H1 (cell line): Measurements from ENCODE around the gene LLGL2. TPM values are rescaled to one million over a fixed set of nuclear protein-coding genes. Genes with fewer than 3 reads are reported as not detected.
A peak's percentile ranks its signal among the peaks of the same experiment; 100 is the strongest.

Experiments used
- CTCF ChIA-PET: fragments of 300-600 bp; sonication (Branson Sonifier 250); formaldehyde crosslinking; loops from one replicate; lab custom pipeline; 2021; ENCODE audit not compliant: partially characterized antibody; lab: Charles Lee
- POLR2A ChIA-PET: fragments of 300-600 bp; sonication (Branson Sonifier 250); formaldehyde crosslinking; loops from one replicate; lab custom pipeline; 2021; ENCODE audit warnings: inconsistent platforms; ENCODE audit not compliant: partially characterized antibody; lab: Charles Lee
- DNase-seq, 2 experiments: peaks; one replicate each; pipeline versions ENCODE4 v3.0.0 to v3.0.0-alpha.2; 2010 to 2022; ENCODE audit warnings: low spot score in 2 of 2, low read depth in 1 of 2, mixed read lengths in 1 of 2
- FAIRE-seq: peaks from 2 replicates; lab custom pipeline; 2011; peaks lifted over from hg19 to GRCh38; lab: Jason Lieb, UNC
- H2AFZ ChIP-seq: 2 replicates; pipeline ENCODE4 v1.8.1; 2012; ENCODE audit warnings: low read length, inconsistent platforms
- H2AK5ac ChIP-seq: 2 replicates; pipeline ENCODE4 v1.6.1; 2013; ENCODE audit warnings: low read depth, low read length
- H2BK120ac ChIP-seq: replicated peaks from 2 replicates; pipeline ENCODE3; 2013; ENCODE audit warnings: low read depth, low read length, inconsistent platforms
- H2BK12ac ChIP-seq: 2 replicates; pipeline ENCODE4 v1.6.1; 2013; ENCODE audit warnings: low read depth, low read length
- H2BK15ac ChIP-seq: 2 replicates; pipeline ENCODE4 v1.6.1; 2013; ENCODE audit warnings: low read length
- H2BK20ac ChIP-seq: 2 replicates; pipeline ENCODE4 v1.6.1; 2013; ENCODE audit warnings: low read length
- H2BK5ac ChIP-seq: 2 replicates; pipeline ENCODE4 v1.6.1; 2013; ENCODE audit warnings: low read depth, low read length
- H3K14ac ChIP-seq: 2 replicates; pipeline ENCODE4 v1.6.1; 2013; ENCODE audit warnings: inconsistent platforms; ENCODE audit not compliant: insufficient read length
- H3K18ac ChIP-seq: 2 replicates; pipeline ENCODE4 v1.6.1; 2013; ENCODE audit warnings: low read length; ENCODE audit errors: extremely low read depth
- H3K23ac ChIP-seq: 2 replicates; pipeline ENCODE4 v1.6.1; 2013; ENCODE audit warnings: inconsistent platforms; ENCODE audit not compliant: insufficient read length
- H3K23me2 ChIP-seq: 2 replicates; pipeline ENCODE4 v1.6.1; 2013; ENCODE audit warnings: low read depth, low read length
- H3K27ac ChIP-seq: 2 replicates; pipeline ENCODE4 v1.6.1; 2011; ENCODE audit warnings: low read depth, low read length, inconsistent platforms
- H3K27me3 ChIP-seq, 4 experiments: replicated peaks in 1 of 4; 1 replicate in 1 of 4; 2 replicates in 3 of 4; pipeline versions ENCODE4 v1.6.1 to v1.8.1; 2011 to 2013; ENCODE audit warnings: low read length in 3 of 4, mild to moderate bottlenecking in 3 of 4, inconsistent platforms in 2 of 4, mixed read lengths in 2 of 4, moderate library complexity in 1 of 4; ENCODE audit not compliant: control insufficient read depth in 3 of 4, insufficient read depth in 3 of 4; ENCODE audit errors: extremely low read depth in 1 of 4
- H3K36me3 ChIP-seq, 4 experiments: 2 replicates each; pipeline versions ENCODE4 v1.6.1 to v1.8.1; 2011 to 2013; ENCODE audit warnings: mild to moderate bottlenecking in 4 of 4, low read length in 3 of 4, moderate library complexity in 2 of 4, control low read depth in 1 of 4, inconsistent platforms in 1 of 4; ENCODE audit not compliant: insufficient read depth in 4 of 4, control insufficient read depth in 2 of 4
- H3K4ac ChIP-seq: replicated peaks from 2 replicates; pipeline ENCODE3; 2013; ENCODE audit warnings: low read length, low read depth, mixed read lengths, inconsistent platforms; ENCODE audit not compliant: insufficient read length
- H3K4me1 ChIP-seq, 4 experiments: replicated peaks in 1 of 4; 1 replicate in 1 of 4; 2 replicates in 3 of 4; pipeline versions ENCODE4 v1.6.1 to v1.8.1; 2011 to 2013; ENCODE audit warnings: low read length in 3 of 4, inconsistent platforms in 2 of 4, mixed read lengths in 1 of 4; ENCODE audit not compliant: insufficient read depth in 4 of 4, control insufficient read depth in 3 of 4
- H3K4me2 ChIP-seq, 2 experiments: 2 replicates each; pipeline versions ENCODE4 v1.6.1 to v1.8.1; 2011 to 2013; ENCODE audit warnings: low read depth in 2 of 2, low read length in 2 of 2, control low read depth in 1 of 2, inconsistent platforms in 1 of 2, mild to moderate bottlenecking in 1 of 2; ENCODE audit not compliant: insufficient read depth in 1 of 2
- H3K4me3 ChIP-seq, 4 experiments: fragments of 200-600, 300-600 bp in 1 of 4; sonication (generic), shearing (Covaris generic), sonication (Bioruptor Twin) in 1 of 4; 2 replicates each; pipeline versions ENCODE4 v1.5.1 to v1.8.1; 2011 to 2016; ENCODE audit warnings: low read length in 4 of 4, low read depth in 3 of 4, control low read depth in 2 of 4, inconsistent platforms in 2 of 4, mild to moderate bottlenecking in 2 of 4, mixed read lengths in 1 of 4, moderate library complexity in 1 of 4; ENCODE audit not compliant: insufficient read depth in 2 of 4; ENCODE audit errors: extremely low read depth in 1 of 4
- H3K56ac ChIP-seq: replicated peaks from 2 replicates; pipeline ENCODE3; 2013; ENCODE audit warnings: low read depth, mild to moderate bottlenecking, mixed read lengths, low read length, inconsistent platforms; ENCODE audit not compliant: insufficient read length
- H3K79me1 ChIP-seq: 2 replicates; pipeline ENCODE4 v1.6.1; 2013; ENCODE audit warnings: low read depth, low read length, control low read depth
- H3K79me2 ChIP-seq, 2 experiments: 2 replicates each; pipeline versions ENCODE4 v1.6.1 to v1.8.1; 2012 to 2013; ENCODE audit warnings: low read length in 2 of 2, mild to moderate bottlenecking in 2 of 2, inconsistent platforms in 1 of 2; ENCODE audit not compliant: insufficient read depth in 2 of 2, control insufficient read depth in 1 of 2
- H3K9ac ChIP-seq, 4 experiments: replicated peaks in 1 of 4; 1 replicate in 1 of 4; 2 replicates in 3 of 4; pipeline versions ENCODE4 v1.6.1 to v1.8.1; 2011 to 2013; ENCODE audit warnings: low read depth in 3 of 4, low read length in 3 of 4, control low read depth in 2 of 4, mild to moderate bottlenecking in 2 of 4, moderate library complexity in 2 of 4, inconsistent platforms in 1 of 4; ENCODE audit errors: extremely low read depth in 1 of 4
- H3K9me3 ChIP-seq, 2 experiments: 2 replicates each; pipeline versions ENCODE4 v1.6.1 to v1.8.1; 2012 to 2013; ENCODE audit warnings: mild to moderate bottlenecking in 2 of 2, moderate library complexity in 2 of 2, control low read depth in 1 of 2, inconsistent platforms in 1 of 2, low read depth in 1 of 2, low read length in 1 of 2, mixed read lengths in 1 of 2; ENCODE audit not compliant: insufficient read depth in 2 of 2
- H4K20me1 ChIP-seq, 2 experiments: replicated peaks in 1 of 2; 2 replicates each; pipeline versions ENCODE3 to v1.8.1; 2011 to 2013; ENCODE audit warnings: inconsistent platforms in 2 of 2, low read length in 2 of 2, mild to moderate bottlenecking in 1 of 2; ENCODE audit not compliant: insufficient read depth in 2 of 2, control insufficient read depth in 1 of 2
- H4K5ac ChIP-seq: 2 replicates; pipeline ENCODE4 v1.6.1; 2013; ENCODE audit warnings: low read length, low read depth, mixed read lengths, inconsistent platforms; ENCODE audit not compliant: insufficient read length
- H4K8ac ChIP-seq: 2 replicates; pipeline ENCODE4 v1.8.0; 2013; ENCODE audit warnings: mild to moderate bottlenecking, moderate library complexity, low read length, inconsistent platforms; ENCODE audit not compliant: insufficient read depth; ENCODE audit errors: extremely low read depth
- H4K91ac ChIP-seq: replicated peaks from 2 replicates; pipeline ENCODE3; 2013; ENCODE audit warnings: low read length, mixed read lengths, inconsistent platforms; ENCODE audit not compliant: insufficient read length
- BACH1 ChIP-seq: IDR thresholded peaks from 2 replicates; pipeline ENCODE4 v1.6.1; 2012; ENCODE audit warnings: low read length, improper control_type of control experiment
- CEBPB ChIP-seq: IDR thresholded peaks from 2 replicates; pipeline ENCODE4 v1.6.1; 2012; ENCODE audit warnings: low read depth, low read length
- CREB1 ChIP-seq: IDR thresholded peaks from 2 replicates; pipeline ENCODE4 v1.6.1; 2012; ENCODE audit warnings: inconsistent platforms
- CTCF ChIP-seq, 3 experiments: IDR thresholded peaks; 1 replicate in 2 of 3; 2 replicates in 1 of 3; pipeline versions ENCODE4 v1.5.1 to v1.6.1; 2011; ENCODE audit warnings: low read length in 3 of 3, mild to moderate bottlenecking in 3 of 3, inconsistent platforms in 2 of 3, low read depth in 1 of 3, moderate library complexity in 1 of 3; ENCODE audit not compliant: insufficient read depth in 1 of 3; ENCODE audit errors: control extremely low read depth in 1 of 3
- EZH2 ChIP-seq: fragments of 200-600 bp; sonication (generic); IDR thresholded peaks from 2 replicates; pipeline ENCODE4 v1.7.1; 2012; ENCODE audit warnings: low read depth, mild to moderate bottlenecking, moderate library complexity, low read length, inconsistent platforms; ENCODE audit not compliant: severe bottlenecking
- HDAC6 ChIP-seq: IDR thresholded peaks from one replicate; pipeline ENCODE4 v1.7.1; 2012; ENCODE audit warnings: low read depth, mild to moderate bottlenecking, inconsistent platforms, low read length, moderate library complexity
- KDM4A ChIP-seq: IDR thresholded peaks from one replicate; pipeline ENCODE4 v1.7.1; 2012; ENCODE audit warnings: low read depth, mild to moderate bottlenecking, moderate library complexity, low read length, inconsistent platforms; ENCODE audit not compliant: severe bottlenecking
- POLR2A ChIP-seq, 2 experiments: IDR thresholded peaks; 1 replicate in 1 of 2; 2 replicates in 1 of 2; pipeline ENCODE4 v1.6.1; 2011; ENCODE audit warnings: low read depth in 2 of 2, low read length in 2 of 2, mild to moderate bottlenecking in 2 of 2; ENCODE audit errors: control extremely low read depth in 1 of 2
- WGBS, 2 experiments: shearing (Covaris generic) in 1 of 2; methylation state at CpG; one replicate each; pipeline versions ENCODE4 v1.1.6 to v1.1.7; 2013 to 2015; ENCODE audit warnings: low lambda C conversion rate in 2 of 2, mixed read lengths in 2 of 2, inconsistent platforms in 1 of 2, low coverage in 1 of 2, missing lambda C conversion rate in 1 of 2; ENCODE audit not compliant: insufficient replicate concordance in 2 of 2, insufficient coverage in 1 of 2, insufficient read length in 1 of 2; ENCODE audit errors: extremely low coverage in 1 of 2, missing lambda C conversion rate in 1 of 2; 5-methylcytosine and 5-hydroxymethylcytosine counted together
- polyA plus RNA-seq, 7 experiments: library from polyadenylated mRNA; depleted of rRNA in 3 of 7; stranded (reverse) in 5 of 7; unstranded in 2 of 7; fragments of >200 nt in 5 of 7; fragments of 200-250 nt in 2 of 7; gene quantifications; 1 replicate in 5 of 7; 2 replicates in 1 of 7; 4 replicates in 1 of 7; pipeline versions ENCODE4 v1.2.1 to v1.2.3, GENCODE V29; 2011 to 2013; ENCODE audit warnings: missing spikeins in 2 of 7, mixed read lengths in 2 of 7
- total RNA-seq: library from RNA; stranded (reverse); fragmentation: NEBNext Ultra II Directional; extraction: Animal tissue kit (Norgen Biotek cat#: 25700); gene quantifications from 2 replicates; pipeline ENCODE4 v1.2.1, GENCODE V29; 2021

Gene LLGL2
- total and polyA plus RNA-seq, 2 of the 8 experiments (the other 6 are each of a cell fraction or from before 2014, with no cell fraction given) = 64.5 to 77.1 TPM

GRCh38 chr17:75587675-75588595 is 62.4 kb downstream of the LLGL2 start, which contains the start of gene MYO15B:
MYO15B (plus strand) TSS chr17:75587800; CDS start chr17:75588058, 258 bp downstream.
- peak within 1 kb of the TSS; percentile 86 for H4K5ac ChIP-seq
- peak in 1 of 2 experiments; percentile 87 for DNase-seq
- TF ChIP-seq BACH1 (no peak), CREB1 (0 out of 2 replicates have a peak, but pooled peaks have one; percentile 30), HDAC6 (no peak), CTCF (IDR thresholded peaks at IDR 0.05; ENCODE audit: control extremely low read depth in 1 of 3, insufficient read depth in 1 of 3, low read depth in 1 of 3, low read length in 3 of 3) (peak; percentile 52 to 72 (median 53)), CEBPB (no peak), EZH2 (peak; percentile 41), KDM4A (peak; percentile 82), POLR2A (IDR thresholded peaks at IDR 0.05; ENCODE audit: control extremely low read depth in 1 of 2, low read depth in 2 of 2, low read length in 2 of 2) (no peak)

More at GRCh38 chr17:75587675-75588595, 62.4 kb downstream of the LLGL2 start, which contains the start of gene MYO15B:
- H3K79me1 ChIP-seq = no peaks in the 10 kb centered on the region
- peak within 1 kb of the TSS; percentile 68; the same call in 1 of the 2 replicates for H2BK12ac ChIP-seq
- H3K4me3 ChIP-seq = peak within 1 kb of the TSS; percentile 40 to 67 (median 58)
- H3K56ac ChIP-seq = peak within 1 kb of the TSS; percentile 39
- ChIA-PET POLR2A (interaction anchor here (0.6 to 1.4 kb wide), 7 partner anchors 10 to 192 kb away, joined by 3 to 7 read pairs (median 3); partner anchors contain the start of gene TSEN54), CTCF (interaction anchor here (0.7 to 1.7 kb wide), 8 partner anchors 9 to 162 kb away, joined by 3 to 9 read pairs (median 5); no protein-coding TSS in a partner anchor)
- no peak within 1 kb of the TSS for H2BK15ac ChIP-seq
- H3K9me3 ChIP-seq = no peaks in the 10 kb centered on the region
- H3K18ac ChIP-seq = peak within 1 kb of the TSS; percentile 95
- H2AFZ ChIP-seq = peak within 1 kb of the TSS; percentile 65; the same call in 1 of the 2 replicates
- H3K9ac ChIP-seq = peak within 1 kb of the TSS in 2 of 4 experiments; percentile 20 to 46; a peak in 5 of 7 replicates
- H2AK5ac ChIP-seq = no peak within 1 kb of the TSS
- peak within 1 kb of the TSS; percentile 60; the same call in 1 of the 2 replicates for H2BK5ac ChIP-seq
- no peak within 1 kb of the TSS for H3K14ac ChIP-seq
- no peaks in the 10 kb centered on the region for H4K20me1 ChIP-seq
- H2BK20ac ChIP-seq = no peak within 1 kb of the TSS
- peak within 1 kb of the TSS; percentile 80 to 89 for H3K4me2 ChIP-seq
- H3K23me2 ChIP-seq = peaks cover 14% of the 10 kb centered on the region; the same call in 1 of the 2 replicates
- no peak within 1 kb of the TSS for H3K23ac ChIP-seq
- H3K27ac ChIP-seq = no peak within 1 kb of the TSS; the same call in 1 of the 2 replicates
- H3K4ac ChIP-seq = peak within 1 kb of the TSS; percentile 96
- no peak for FAIRE-seq
- 5% methylated on average over 75 of the region's 82 CpGs; no CpG with 5 or more reads in 1 of the 2 experiments for WGBS, 2 experiments
- H3K79me2 ChIP-seq = no peaks in the 10 kb centered on the region
- H3K36me3 ChIP-seq = no peaks in the 10 kb centered on the region
- peaks cover 0 to 19% (median 5%) of the 10 kb centered on the region in 4 experiments; a peak in 4 of 7 replicates for H3K27me3 ChIP-seq
- H2BK120ac ChIP-seq = peak within 1 kb of the TSS; percentile 28
- H4K8ac ChIP-seq = peak within 1 kb of the TSS; percentile 89
- H3K4me1 ChIP-seq = peaks cover 0 to 9% (median 3%) of the 10 kb centered on the region in 4 experiments; a peak in 5 of 7 replicates
- H4K91ac ChIP-seq = peak within 1 kb of the TSS; percentile 85
